BE2C (cell line): Measurements from ENCODE around the gene TMEM202.
"Not testable (repeated sequence)": the region's sequence is repeated elsewhere in the genome, so short reads cannot be mapped to it uniquely, and the experiment has no call there.

ENCODE experiments used
- DNase-seq: peaks from one replicate; pipeline ENCODE4 v3.0.0-alpha.2; 2020
- H3K27me3 ChIP-seq: fragments of 250-450 bp; sonication (Bioruptor Pico); 2 replicates; pipeline ENCODE4 v1.5.1; 2020; ENCODE audit warnings: mild to moderate bottlenecking
- H3K36me3 ChIP-seq: fragments of 250-450 bp; sonication (Bioruptor Pico); 2 replicates; pipeline ENCODE4 v1.5.1; 2020; ENCODE audit warnings: mild to moderate bottlenecking
- H3K4me1 ChIP-seq: fragments of 250-450 bp; sonication (Bioruptor Pico); 2 replicates; pipeline ENCODE4 v1.5.1; 2020
- H3K4me3 ChIP-seq: 2 replicates; pipeline ENCODE4 v1.5.1; 2011; ENCODE audit warnings: low read depth, low read length
- H3K9me3 ChIP-seq: fragments of 250-450 bp; sonication (Bioruptor Pico); 2 replicates; pipeline ENCODE4 v1.5.1; 2020
- TF ChIP-seq, protein P1 (sequence below): IDR thresholded peaks from 2 replicates; pipeline ENCODE4 v1.5.1; 2012; ENCODE audit warnings: mild to moderate bottlenecking, low read depth, low read length

The TMEM202 gene

DNA sequence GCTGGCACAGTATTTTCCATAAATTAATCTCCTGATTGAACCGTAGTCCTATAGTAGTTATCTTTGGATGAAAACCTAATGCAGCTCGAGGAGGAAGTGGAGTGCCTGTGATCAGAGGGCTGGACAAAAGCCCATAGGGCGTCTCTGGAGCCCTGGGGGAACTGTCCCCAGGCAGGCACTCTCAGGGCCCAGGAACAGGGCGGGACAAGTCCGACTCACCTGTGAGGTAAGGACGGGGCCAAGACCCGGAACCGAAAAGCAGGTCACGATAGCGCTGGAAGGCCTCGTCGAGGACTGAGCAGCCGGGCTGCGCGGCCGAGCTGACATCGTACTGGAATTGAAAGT lies 22.6 kb upstream of the TMEM202 start:
- DNase-seq: no peak

DNA sequence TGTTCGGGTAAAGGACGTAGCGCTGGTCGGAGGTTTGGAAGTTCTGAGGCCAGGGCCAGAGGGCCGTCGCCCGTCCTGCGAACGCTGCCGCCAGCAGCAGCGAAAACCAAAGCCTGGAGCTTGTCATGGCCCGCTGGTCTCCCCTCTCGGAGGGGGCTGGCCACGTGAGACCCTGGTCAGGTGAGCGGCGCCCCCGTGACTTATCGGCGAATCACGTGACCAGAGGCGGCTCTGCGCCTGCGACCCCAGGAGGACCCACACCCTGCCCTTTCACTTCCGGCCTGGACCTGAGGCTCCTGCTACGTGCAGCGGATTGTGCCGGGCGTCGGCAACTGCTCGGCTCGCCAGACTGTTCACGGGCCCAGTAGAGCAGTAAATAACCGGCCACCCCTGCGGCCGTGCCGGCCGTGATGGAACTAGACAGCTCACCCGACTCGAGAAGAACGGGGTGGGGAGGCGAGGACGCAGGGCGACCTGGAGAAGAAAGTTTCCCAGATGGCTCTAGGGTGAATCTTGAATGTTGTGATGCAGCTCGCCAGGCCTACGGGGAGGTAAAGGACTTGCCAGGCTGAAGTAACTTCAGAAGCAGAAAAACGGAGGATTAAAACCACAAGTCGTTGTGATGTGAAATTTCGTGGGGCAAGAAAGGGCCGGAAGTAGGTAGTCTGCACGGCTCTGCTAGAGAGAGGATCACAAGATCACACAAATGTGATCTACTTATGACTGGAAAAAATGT lies 22.1 kb upstream of the TMEM202 start, which contains the start of gene HEXA:
Gene HEXA, minus strand, starts transcription at position 169 of the 736 bp plus-strand sequence. Its CDS starts 42 bp downstream, at position 127.
- no peaks in the 10 kb centered on the region for H3K36me3 ChIP-seq
- H3K9me3 ChIP-seq: no peaks in the 10 kb centered on the region
- H3K4me1 ChIP-seq: no peaks in the 10 kb centered on the region; the same call in 1 of the 2 replicates
- DNase-seq: peak; percentile 99
- H3K27me3 ChIP-seq: peaks cover 12% of the 10 kb centered on the region
- TF ChIP-seq, protein P1, sequence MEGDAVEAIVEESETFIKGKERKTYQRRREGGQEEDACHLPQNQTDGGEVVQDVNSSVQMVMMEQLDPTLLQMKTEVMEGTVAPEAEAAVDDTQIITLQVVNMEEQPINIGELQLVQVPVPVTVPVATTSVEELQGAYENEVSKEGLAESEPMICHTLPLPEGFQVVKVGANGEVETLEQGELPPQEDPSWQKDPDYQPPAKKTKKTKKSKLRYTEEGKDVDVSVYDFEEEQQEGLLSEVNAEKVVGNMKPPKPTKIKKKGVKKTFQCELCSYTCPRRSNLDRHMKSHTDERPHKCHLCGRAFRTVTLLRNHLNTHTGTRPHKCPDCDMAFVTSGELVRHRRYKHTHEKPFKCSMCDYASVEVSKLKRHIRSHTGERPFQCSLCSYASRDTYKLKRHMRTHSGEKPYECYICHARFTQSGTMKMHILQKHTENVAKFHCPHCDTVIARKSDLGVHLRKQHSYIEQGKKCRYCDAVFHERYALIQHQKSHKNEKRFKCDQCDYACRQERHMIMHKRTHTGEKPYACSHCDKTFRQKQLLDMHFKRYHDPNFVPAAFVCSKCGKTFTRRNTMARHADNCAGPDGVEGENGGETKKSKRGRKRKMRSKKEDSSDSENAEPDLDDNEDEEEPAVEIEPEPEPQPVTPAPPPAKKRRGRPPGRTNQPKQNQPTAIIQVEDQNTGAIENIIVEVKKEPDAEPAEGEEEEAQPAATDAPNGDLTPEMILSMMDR: no peak
- H3K4me3 ChIP-seq: peak within 1 kb of the TSS; percentile 100

More for the DNA sequence above, 22.6 kb upstream of the TMEM202 start:
- no peaks in the 10 kb centered on the region for H3K36me3 ChIP-seq
- H3K27me3 ChIP-seq: peaks cover 6% of the 10 kb centered on the region; the same call in 1 of the 2 replicates
- TF ChIP-seq, protein P1: no peak
- no peaks in the 10 kb centered on the region for H3K9me3 ChIP-seq
- no peaks in the 10 kb centered on the region; the same call in 1 of the 2 replicates for H3K4me1 ChIP-seq
- H3K4me3 ChIP-seq: peak overlapping the region; percentile 100

GRCh38 chr15:72377331-72377730 lies 20.8 kb upstream of the TMEM202 start:
- Histone ChIP-seq H3K4me3 (no peak overlapping the region), H3K36me3 (no peaks in the 10 kb centered on the region)

GRCh38 chr15:72379106-72379505 lies 19.0 kb upstream of the TMEM202 start:
- H3K4me3 ChIP-seq, H3K4me1 ChIP-seq, DNase-seq, H3K9me3 ChIP-seq, H3K36me3 ChIP-seq: not testable (repeated sequence)
- peaks cover 43% of the 10 kb centered on the region for H3K27me3 ChIP-seq

More at GRCh38 chr15:72377331-72377730, 20.8 kb upstream of the TMEM202 start:
- H3K27me3 ChIP-seq: peaks cover 25% of the 10 kb centered on the region
- no peak for DNase-seq
- H3K9me3 ChIP-seq: no peaks in the 10 kb centered on the region
- H3K4me1 ChIP-seq: no peaks in the 10 kb centered on the region; the same call in 1 of the 2 replicates
- TF ChIP-seq, protein P1: no peak

DNA sequence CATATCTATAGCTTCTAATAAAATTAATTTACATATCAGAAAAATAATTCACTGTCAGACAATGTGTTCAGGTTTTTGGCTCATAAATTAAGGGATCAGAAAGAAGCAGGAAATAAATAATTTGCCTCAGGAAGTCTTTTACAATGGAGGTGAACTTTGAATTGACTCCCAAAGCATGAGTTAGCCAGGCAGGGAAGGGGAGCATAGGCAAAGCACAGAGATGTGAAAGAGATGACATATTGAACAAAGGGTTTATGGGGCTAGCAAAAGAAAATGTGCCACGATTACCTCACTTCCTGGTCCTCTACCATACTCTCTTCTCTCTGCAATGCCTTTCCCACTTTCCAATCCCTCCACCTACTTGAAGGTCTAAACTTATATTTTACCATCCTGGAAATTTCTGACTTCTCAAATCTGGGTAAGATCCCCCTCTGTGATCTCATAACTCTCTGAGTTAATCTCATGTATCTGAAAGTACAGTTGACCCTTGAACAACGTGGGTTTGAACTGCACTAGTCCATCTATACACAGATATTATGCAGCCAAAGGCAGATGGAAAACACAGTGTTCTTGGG lies 18.2 kb upstream of the TMEM202 start:
- DNase-seq: no peak
- Histone ChIP-seq H3K4me1 (no peaks in the 10 kb centered on the region), H3K4me3 (no peak overlapping the region), H3K36me3 (no peaks in the 10 kb centered on the region), H3K9me3 (no peaks in the 10 kb centered on the region), H3K27me3 (peaks cover 51% of the 10 kb centered on the region)
- TF ChIP-seq, protein P1: no peak

DNA sequence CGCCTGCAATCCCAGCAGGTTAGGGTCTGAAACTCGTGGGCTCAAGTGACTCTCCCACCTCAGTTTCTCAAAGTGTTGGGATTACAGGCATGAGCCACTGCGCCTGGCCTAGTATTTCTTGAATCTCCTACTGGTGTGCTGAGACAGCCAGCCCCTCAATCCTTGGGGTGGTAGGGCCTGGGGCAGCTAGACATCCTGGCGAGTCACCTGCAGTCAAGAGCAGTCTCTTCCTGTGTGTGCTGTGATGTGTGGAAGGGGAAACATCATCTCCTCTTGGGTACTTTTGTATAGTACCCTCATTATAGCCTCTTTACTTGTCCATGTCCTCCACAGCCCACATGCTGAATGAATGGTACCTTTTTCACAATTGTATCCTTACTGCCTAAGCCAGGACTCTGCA lies 17.4 kb upstream of the TMEM202 start:
- H3K27me3 ChIP-seq: peaks cover 59% of the 10 kb centered on the region
- TF ChIP-seq, protein P1: no peak
- no peak overlapping the region for H3K4me3 ChIP-seq
- no peaks in the 10 kb centered on the region for H3K9me3 ChIP-seq
- no peak for DNase-seq
- H3K4me1 ChIP-seq: no peaks in the 10 kb centered on the region
- no peaks in the 10 kb centered on the region for H3K36me3 ChIP-seq
